ENCODE measurements around the gene MSRB3. TPM values are rescaled to one million over a fixed set of nuclear protein-coding genes. Genes with fewer than 3 reads are reported as not detected.

Gene MSRB3
- total RNA-seq, 1 experiment from 2014 or later = 1.1 TPM

DNA sequence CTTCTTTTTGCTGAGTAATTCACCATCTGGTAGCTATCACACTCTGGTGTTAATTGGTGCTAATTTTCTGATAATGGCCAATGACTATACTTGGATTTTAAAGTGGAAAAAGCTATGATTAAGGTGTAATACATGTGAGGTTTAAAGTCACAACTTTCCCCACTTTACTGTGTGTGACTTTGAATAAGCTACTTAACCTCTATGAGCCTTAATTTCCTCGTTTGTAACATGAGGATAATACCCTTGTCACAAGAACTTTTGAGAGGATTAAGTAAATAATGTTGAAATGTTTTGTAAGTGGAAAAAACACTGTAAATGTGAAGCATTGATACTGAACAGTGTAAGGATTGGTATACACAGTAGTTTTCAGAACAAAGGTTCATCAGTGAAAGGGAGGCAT, 65.3 kb downstream of the MSRB3 start:
- no peak overlapping the region for H3K18ac ChIP-seq (ENCODE audit: insufficient read length, low read depth, low read length)
- H4K5ac ChIP-seq (ENCODE audit: insufficient read length, low read depth, low read length) = no peak overlapping the region
- Mint-ChIP-seq H3K9me3 (peaks cover 0 to 7% of the 10 kb centered on the region in 2 experiments; a peak in 3 of 5 replicates), H3K4me1 (no peaks in the 10 kb centered on the region), H3K27ac (no peak overlapping the region), H3K27me3 (ENCODE audit: low read depth) (no peaks in the 10 kb centered on the region), H3K4me3 (no peak overlapping the region), H3K36me3 (ENCODE audit: insufficient read depth in 1 of 3, low read depth in 3 of 3) (no peaks in the 10 kb centered on the region; a peak in 1 of 7 replicates)
- H2BK15ac ChIP-seq (ENCODE audit: low read depth, low read length) = no peak overlapping the region
- no peak overlapping the region for H3K23ac ChIP-seq (ENCODE audit: insufficient read length, low read depth, low read length)
- H3K9ac ChIP-seq (ENCODE audit: extremely low read depth, insufficient read length, low read length) = no peak overlapping the region
- H3T11ph ChIP-seq (ENCODE audit: low read length) = no peak overlapping the region
- H3K27ac ChIP-seq (ENCODE audit: insufficient read length, low read depth, low read length) = no peak overlapping the region
- no peaks in the 10 kb centered on the region for H3K4me1 ChIP-seq (ENCODE audit: insufficient read depth, low read length)
- H4K91ac ChIP-seq (ENCODE audit: insufficient read length, low read depth, low read length) = no peak overlapping the region
- H3K56ac ChIP-seq (ENCODE audit: insufficient read length, low read depth, low read length) = no peak overlapping the region
- no peak overlapping the region for H2BK5ac ChIP-seq (ENCODE audit: insufficient read length, low read length)
- H3K79me1 ChIP-seq (ENCODE audit: insufficient read depth, low read depth, low read length, poor library complexity, severe bottlenecking) = no peaks in the 10 kb centered on the region
- no peaks in the 10 kb centered on the region for H3K23me2 ChIP-seq (ENCODE audit: insufficient read length, low read depth, low read length, poor library complexity, severe bottlenecking)
- no peak for DNase-seq
- H2BK20ac ChIP-seq (ENCODE audit: low read depth, low read length, poor library complexity, severe bottlenecking) = no peak overlapping the region
- no peaks in the 10 kb centered on the region for H3K79me2 ChIP-seq (ENCODE audit: insufficient read depth, low read length)
- H2AK5ac ChIP-seq (ENCODE audit: insufficient read length, low read length) = no peak overlapping the region
- no peak overlapping the region for H4K8ac ChIP-seq (replicated peaks; ENCODE audit: insufficient read length, low read depth, low read length)
- H4K20me1 ChIP-seq (ENCODE audit: control insufficient read depth, insufficient read depth, insufficient read length) = no peaks in the 10 kb centered on the region
- H3K4ac ChIP-seq (ENCODE audit: low read depth, low read length) = no peak overlapping the region
- no peak overlapping the region for H2AFZ ChIP-seq (ENCODE audit: low read length)
- no peak overlapping the region for H3K14ac ChIP-seq (ENCODE audit: insufficient read depth, low read length)
- no peaks in the 10 kb centered on the region for H3K27me3 ChIP-seq (ENCODE audit: insufficient read depth, low read length)
- WGBS (ENCODE audit: extremely low coverage, insufficient read length, low lambda C conversion rate) = no CpG with 5 or more reads among the region's 1 CpG
- no peak overlapping the region for H3K4me2 ChIP-seq (ENCODE audit: insufficient read depth, insufficient read length, low read length)
- H2BK120ac ChIP-seq (ENCODE audit: low read depth, low read length, poor library complexity, severe bottlenecking) = no peak overlapping the region
- H3K9me3 ChIP-seq (ENCODE audit: control insufficient read depth, low read depth, low read length) = no peaks in the 10 kb centered on the region
- no peak for TF ChIP-seq CTCF (conservative IDR thresholded peaks at IDR 0.05)
- H2BK12ac ChIP-seq (ENCODE audit: insufficient read length, low read depth, low read length) = no peak overlapping the region
